Measurements from ENCODE around the gene CMBL.
"Not testable (repeated sequence)": the region's sequence is repeated elsewhere in the genome, so short reads cannot be mapped to it uniquely, and the experiment has no call there.

The CMBL gene

GRCh38 chr5:10310066-10310779 lies 2.5 kb upstream of the CMBL start:
- DNase-seq = no peak

- no peak for DNase-seq
Observed at GRCh38 chr5:10308844-10309243, 1.1 kb upstream of the CMBL start.

- no peak for DNase-seq
Observed at GRCh38 chr5:10306806-10307205, 896 bp downstream of the CMBL start.

- DNase-seq = no peak
Observed at GRCh38 chr5:10306114-10306513, 1.6 kb downstream of the CMBL start.

GRCh38 chr5:10304932-10305331 lies 2.8 kb downstream of the CMBL start:
- no peak for DNase-seq

GRCh38 chr5:10303699-10304170 lies 4.0 kb downstream of the CMBL start:
- DNase-seq = no peak

GRCh38 chr5:10303201-10303600 lies 4.5 kb downstream of the CMBL start:
- DNase-seq = no peak

GRCh38 chr5:10301842-10302610 lies 5.7 kb downstream of the CMBL start:
- no peak for DNase-seq

- no peak for DNase-seq
Observed at GRCh38 chr5:10301266-10301665, 6.4 kb downstream of the CMBL start.

- no peak for DNase-seq
Observed at GRCh38 chr5:10300246-10300645, 7.5 kb downstream of the CMBL start.

GRCh38 chr5:10297646-10298204 lies 10.0 kb downstream of the CMBL start:
- no peak for DNase-seq

GRCh38 chr5:10295619-10296326 lies 11.9 kb downstream of the CMBL start:
- DNase-seq = no peak

GRCh38 chr5:10293907-10294662 lies 13.6 kb downstream of the CMBL start:
- DNase-seq = no peak

GRCh38 chr5:10291692-10292339 lies 15.9 kb downstream of the CMBL start:
- no peak for DNase-seq

- DNase-seq = no peak
Observed at GRCh38 chr5:10290438-10290837, 17.3 kb downstream of the CMBL start.

- no peak for DNase-seq
Observed at GRCh38 chr5:10289991-10290390, 17.7 kb downstream of the CMBL start.

GRCh38 chr5:10289353-10289752 lies 18.3 kb downstream of the CMBL start:
- no peak for DNase-seq

GRCh38 chr5:10288592-10289219 lies 19.0 kb downstream of the CMBL start:
- DNase-seq = peak; percentile 56 to 79

GRCh38 chr5:10286862-10287227 lies 20.9 kb downstream of the CMBL start:
- DNase-seq = no peak

GRCh38 chr5:10286162-10286861 lies 21.4 kb downstream of the CMBL start:
- DNase-seq = no peak

- DNase-seq = not testable (repeated sequence)
Observed at GRCh38 chr5:10285362-10285761, 22.3 kb downstream of the CMBL start.

Data from NCI-H1930 (cell line).